Measurements from ENCODE around the gene GIT2.
"Not testable (repeated sequence)": the region's sequence is repeated elsewhere in the genome, so short reads cannot be mapped to it uniquely, and the experiment has no call there.

Gene GIT2

GRCh38 chr12:109930028-109930800 is 66.0 kb downstream of the GIT2 start:
- no peak for TF ChIP-seq CTCF (IDR thresholded peaks at IDR 0.05; ENCODE audit: control insufficient read depth, insufficient read depth, low read depth, low read length, missing control alignments)
- H3K4me3 ChIP-seq (ENCODE audit: control insufficient read depth, low read depth, low read length) = no peak overlapping the region
- DNase-seq (ENCODE audit: low read depth) = no peak

- H3K4me3 ChIP-seq (ENCODE audit: control insufficient read depth, low read depth, low read length); DNase-seq (ENCODE audit: low read depth): not testable (repeated sequence)
Observed at GRCh38 chr12:109929326-109929725, 66.8 kb downstream of the GIT2 start.

- no peak for DNase-seq (ENCODE audit: low read depth)
- no peak for TF ChIP-seq CTCF (IDR thresholded peaks at IDR 0.05; ENCODE audit: control insufficient read depth, insufficient read depth, low read depth, low read length, missing control alignments)
- H3K4me3 ChIP-seq (ENCODE audit: control insufficient read depth, low read depth, low read length) = no peak overlapping the region
Observed at GRCh38 chr12:109928058-109928656, 68.0 kb downstream of the GIT2 start.

- peak; percentile 87 for TF ChIP-seq CTCF (IDR thresholded peaks at IDR 0.05; ENCODE audit: control insufficient read depth, insufficient read depth, low read depth, low read length, missing control alignments)
- DNase-seq (ENCODE audit: low read depth) = no peak
- no peak overlapping the region for H3K4me3 ChIP-seq (ENCODE audit: control insufficient read depth, low read depth, low read length)
Observed at GRCh38 chr12:109927622-109928021, 68.5 kb downstream of the GIT2 start.

- no peak for DNase-seq (ENCODE audit: low read depth)
- no peak for TF ChIP-seq CTCF (IDR thresholded peaks at IDR 0.05; ENCODE audit: control insufficient read depth, insufficient read depth, low read depth, low read length, missing control alignments)
- H3K4me3 ChIP-seq (ENCODE audit: control insufficient read depth, low read depth, low read length) = no peak overlapping the region
Observed at GRCh38 chr12:109926488-109927210, 69.5 kb downstream of the GIT2 start.

GRCh38 chr12:109926016-109926415 is 70.2 kb downstream of the GIT2 start:
- no peak for TF ChIP-seq CTCF (IDR thresholded peaks at IDR 0.05; ENCODE audit: control insufficient read depth, insufficient read depth, low read depth, low read length, missing control alignments)

More at GRCh38 chr12:109926016-109926415, 70.2 kb downstream of the GIT2 start:
- no peak for DNase-seq (ENCODE audit: low read depth)
- H3K4me3 ChIP-seq (ENCODE audit: control insufficient read depth, low read depth, low read length) = no peak overlapping the region

Data from AG09309 (cell line).